Middle frontal gyrus (tissue), 1 donor: ENCODE results near the gene SELENOS.

ENCODE experiments used
- DNase-seq: peaks from one replicate; pipeline ENCODE4 v3.0.0-alpha.2; 2015; ENCODE audit warnings: low spot score; ENCODE audit errors: extremely low spot score

Gene SELENOS

DNA sequence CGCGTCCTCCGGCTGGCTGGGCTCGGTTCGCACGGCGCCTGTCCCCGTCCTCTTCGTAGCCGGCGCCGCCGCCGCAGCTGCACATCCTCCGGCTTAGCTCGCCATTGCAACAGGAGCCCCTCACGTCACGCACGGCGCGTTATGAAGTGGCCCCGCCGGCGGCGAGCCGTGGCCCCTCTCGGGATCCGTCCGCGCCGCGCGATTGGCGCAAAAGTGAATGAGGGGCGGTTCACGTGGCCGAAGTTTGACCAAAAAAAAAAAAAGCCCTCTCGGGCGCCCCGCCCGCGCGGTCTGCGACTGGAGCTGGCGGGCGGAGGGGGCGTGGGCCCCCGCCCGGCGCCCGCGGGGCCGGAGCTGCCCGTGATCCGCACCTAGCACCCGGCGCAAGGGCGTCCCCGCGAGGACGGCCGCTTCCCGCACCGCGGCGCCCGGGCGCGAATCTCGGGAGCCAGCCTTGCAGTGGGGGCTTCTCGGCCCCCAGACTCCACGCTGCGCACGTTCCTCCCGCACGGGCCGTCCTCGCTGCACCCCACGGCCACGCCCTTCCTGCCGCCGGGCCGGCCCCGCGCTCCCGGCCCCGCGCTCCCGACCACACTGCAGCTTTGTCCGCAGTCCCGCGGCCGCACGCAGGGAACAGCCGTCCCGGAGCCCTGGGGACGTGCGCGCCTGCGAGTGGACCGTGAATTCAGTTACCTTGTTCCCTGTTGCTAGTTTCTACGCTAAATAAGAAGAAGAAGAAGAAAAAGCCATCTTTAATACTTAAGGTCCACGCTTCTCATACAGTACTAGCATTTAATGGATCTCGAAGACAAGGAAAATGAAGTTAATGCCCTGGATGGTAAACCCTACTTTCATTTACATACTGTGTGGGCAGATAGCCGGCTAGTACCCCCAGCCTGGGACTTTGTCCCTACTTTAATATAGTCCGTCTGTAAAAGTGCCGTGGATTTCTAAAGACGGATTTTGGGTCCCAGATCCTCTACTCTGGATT is 25.2 kb downstream of the SELENOS start, which contains the start of gene CHSY1:
Gene CHSY1 (minus strand): TSS at position 219 of the 991 bp plus-strand sequence. CDS start 592 bp downstream, outside the sequence.
- DNase-seq: peak; percentile 86

DNA sequence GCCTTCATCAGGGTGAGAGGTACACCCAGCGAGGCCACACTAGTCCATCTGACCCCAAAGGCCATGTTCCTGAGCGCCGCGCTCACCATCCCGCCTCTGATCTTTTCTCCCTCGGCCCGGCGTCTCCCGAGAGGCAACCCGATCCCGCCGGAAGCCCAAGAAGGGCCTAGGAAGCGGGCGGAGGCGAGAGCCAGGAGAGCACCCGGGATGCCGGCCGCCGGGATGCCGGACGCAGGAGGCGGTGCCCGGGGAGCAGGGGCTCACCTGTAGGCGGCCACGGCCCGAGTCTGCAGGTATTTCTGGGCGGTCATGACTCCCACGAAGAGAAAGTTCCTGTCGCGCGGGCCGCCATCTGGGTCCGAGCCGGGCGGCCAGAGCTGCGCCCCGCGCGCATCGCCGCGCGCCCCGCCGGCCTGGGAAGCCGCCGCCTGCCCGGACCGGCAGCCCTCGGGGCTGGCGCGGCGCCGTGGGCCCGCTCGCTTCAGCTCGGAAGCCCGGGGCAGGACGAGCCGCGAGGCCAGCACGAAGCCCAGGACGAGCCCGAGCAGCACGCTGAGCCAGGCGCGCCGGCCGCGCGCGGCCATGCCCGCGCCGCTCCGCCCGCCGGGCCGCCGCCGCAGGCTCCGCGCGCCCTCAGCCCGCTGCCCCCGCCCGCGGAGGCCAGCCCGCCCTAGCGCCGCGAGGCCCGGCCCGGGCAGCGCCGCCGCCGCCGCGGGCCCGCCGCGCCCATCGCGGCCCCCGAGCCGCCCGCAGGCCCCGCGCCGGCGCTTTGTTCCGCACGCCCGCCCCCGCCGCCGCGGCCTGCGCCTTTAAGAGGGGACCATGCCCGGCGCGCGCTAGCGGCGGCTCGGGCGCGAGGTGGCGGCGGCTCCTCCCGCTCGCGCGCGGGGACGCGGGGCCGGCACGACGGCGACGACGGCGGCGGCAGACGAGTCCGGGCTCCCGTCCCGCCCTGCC is 26.1 kb downstream of the SELENOS start:
- DNase-seq: no peak

DNA sequence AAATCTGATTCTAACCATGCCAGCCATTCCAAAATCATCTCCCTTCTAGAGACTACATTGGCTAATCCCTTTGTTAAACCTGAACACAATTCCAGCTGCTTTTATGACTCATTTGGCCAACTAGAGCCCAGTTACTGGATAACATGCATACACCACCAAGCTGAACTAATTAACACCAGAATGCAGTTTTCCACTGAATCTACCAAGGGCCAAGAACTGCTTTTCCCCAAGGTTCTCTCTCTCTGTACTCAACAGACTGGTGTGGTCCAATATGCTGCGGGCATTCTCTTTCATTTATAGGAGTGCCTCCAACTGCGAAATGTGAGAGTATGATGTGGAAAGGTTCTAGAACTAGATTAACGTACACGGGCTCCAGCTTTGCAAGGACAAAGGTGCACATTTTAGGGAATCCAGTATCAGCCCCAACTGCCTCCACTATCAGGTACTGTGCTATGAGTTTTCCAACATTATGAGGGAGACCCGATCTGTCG is 26.9 kb downstream of the SELENOS start:
- no peak for DNase-seq

DNA sequence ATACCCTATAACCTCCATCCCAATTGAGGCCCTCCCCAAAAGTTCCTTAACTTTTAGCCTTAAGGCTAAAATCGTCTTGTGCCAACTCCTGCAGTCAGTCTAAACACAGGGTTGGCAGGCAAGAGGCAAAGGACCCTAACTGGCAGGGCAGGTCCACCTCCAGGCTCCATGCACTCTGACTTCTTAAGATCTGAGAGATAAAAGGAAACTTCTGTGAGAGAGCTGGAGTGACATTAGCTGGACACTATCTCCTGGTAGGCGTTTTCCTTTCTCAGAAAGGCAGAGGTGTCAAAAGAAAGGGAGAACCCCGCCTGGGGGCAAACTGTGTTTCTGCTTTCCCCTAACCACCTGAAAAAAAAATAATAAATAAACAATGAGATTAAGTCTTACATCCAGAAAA is 29.0 kb downstream of the SELENOS start:
- DNase-seq: no peak

DNA sequence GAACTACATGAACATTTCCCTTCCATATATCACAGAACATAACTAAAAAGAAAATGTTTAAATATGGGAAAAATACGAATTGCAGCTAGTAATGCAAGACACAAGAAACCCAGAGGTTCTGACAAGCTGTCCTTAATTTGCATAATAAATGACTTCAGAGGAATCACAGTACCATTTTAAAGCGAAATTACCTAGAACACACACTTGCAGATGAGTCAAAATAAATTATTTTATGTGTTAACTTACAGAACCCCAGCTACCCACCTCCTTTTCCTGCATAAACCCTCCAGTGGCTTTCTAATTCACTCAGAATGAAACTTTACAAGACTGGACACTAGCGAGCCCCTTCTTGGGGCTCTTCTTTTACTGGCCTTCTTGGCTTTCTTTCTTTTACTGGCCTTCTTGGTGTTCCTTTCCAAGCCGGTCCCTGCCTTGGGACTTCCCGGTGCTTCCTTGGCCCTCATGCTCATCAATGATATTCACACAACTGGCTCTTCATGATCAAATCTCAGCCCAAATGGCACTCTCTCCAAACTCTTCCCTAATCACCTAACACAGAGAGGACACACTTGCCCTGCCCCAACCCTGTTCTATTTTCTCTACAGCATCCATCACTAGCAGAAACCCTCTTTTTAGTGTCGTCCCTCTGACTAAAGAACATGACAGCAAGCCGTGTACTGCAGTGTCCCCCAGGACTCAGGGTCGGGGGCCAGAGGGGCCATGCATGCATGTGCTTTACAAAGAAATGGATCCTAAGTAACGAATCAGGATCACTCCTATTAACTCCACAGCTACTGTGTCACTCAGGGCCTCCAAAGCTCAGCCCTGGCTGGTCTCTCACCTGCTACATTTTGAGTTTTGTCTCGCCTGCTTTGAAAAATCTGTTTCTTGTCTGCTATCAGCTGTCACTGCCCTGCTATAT is 30.2 kb downstream of the SELENOS start:
- no peak for DNase-seq

DNA sequence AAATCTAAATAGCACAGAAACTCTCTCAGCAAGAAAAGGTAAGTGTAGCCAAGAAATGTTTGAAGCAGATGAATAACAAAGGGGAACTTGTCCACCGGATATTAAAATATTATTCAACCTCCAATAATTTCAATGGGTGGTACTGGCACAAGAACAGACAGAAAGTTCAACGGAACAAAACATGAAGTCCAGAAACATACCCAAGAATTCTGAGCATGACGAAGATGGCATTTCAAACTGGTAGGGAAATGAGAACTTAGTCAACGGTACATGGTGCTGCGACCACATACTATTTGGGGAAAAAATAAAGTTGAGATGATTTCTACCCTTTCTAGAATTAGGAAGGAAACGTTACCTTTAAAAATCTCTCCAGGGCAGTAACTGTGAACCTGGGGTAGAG is 30.9 kb downstream of the SELENOS start:
- DNase-seq: no peak

- DNase-seq: no peak
Measured at GRCh38 chr15:101244889-101245668, 32.2 kb downstream of the SELENOS start.

DNA sequence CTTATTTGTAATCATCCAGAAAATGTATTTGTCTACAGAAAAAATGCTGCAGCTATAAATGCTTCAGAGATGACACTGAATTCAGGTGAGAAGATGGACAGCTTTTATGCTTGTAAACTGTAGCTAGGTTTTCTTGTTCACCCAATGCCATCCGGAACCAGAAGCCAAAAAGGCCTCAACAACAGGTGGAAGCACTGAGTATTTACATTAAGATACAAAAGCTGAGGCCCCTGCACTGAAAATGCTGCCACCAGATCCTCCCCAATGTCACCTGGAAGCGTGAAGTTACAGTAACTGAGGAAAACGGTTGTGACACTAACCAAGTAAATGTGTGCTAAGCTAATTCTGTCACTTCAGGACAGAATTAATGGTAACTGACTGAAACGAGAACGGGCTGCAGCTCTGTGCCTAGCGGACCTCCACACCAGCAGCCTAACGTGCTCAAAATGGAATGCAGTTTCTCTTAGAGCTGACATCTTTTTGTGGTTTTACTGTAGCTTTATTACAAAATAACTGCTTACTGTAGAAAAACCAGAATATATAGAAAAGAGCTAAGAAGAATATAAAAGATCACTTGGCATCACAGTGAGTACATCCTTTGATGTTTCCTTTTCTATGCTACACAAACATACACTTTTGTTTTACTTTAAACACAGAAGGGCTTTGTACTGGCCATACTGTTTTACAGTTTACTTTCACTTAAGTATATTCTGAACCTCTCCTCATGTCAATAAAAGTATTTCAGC is 33.1 kb downstream of the SELENOS start:
- no peak for DNase-seq

GRCh38 chr15:101243420-101243819 is 33.9 kb downstream of the SELENOS start:
- DNase-seq: no peak

- no peak for DNase-seq
Measured at GRCh38 chr15:101242999-101243336, 34.3 kb downstream of the SELENOS start.

DNA sequence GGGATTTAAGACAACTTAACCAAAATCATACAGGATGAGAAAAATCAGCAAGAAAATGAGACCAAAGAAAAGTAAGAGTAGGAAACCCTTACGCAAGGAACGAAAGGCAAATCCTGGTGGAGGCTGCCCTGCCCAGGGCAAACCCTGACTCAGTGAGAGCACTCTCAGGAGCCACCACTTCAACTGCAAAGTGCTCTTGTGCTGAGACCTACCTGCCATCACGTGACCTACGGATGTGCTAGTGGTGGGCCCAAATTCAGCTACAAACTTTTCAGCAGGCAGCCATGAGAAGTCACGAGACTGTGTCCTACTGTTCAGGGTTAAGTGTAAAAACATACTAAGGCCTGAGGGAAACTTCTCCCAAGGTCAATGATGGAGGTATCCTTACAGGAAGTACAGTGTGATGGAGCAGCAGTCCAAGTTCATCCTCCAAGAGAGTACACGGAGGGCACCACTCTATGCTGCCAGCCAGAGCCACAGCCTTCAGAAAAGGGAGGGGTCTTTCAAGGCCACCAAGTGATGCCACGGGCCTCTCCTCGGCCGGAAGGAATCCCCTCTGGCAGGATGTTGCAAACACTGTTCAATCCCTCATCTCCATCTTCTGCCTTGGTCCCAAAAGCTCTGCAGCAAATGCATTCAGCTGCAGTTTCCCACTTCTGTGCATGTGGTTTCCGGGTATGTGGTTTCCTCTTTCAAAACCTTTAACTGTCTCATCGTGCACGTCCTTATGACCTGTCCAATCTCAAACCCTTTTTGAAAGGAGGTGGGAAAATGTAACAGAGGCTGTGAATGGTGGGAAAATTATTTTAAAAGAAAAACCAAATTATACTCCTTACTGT is 34.9 kb downstream of the SELENOS start:
- DNase-seq: no peak

GRCh38 chr15:101240358-101240757 is 36.9 kb downstream of the SELENOS start:
- DNase-seq: no peak

- DNase-seq: no peak
Measured at GRCh38 chr15:101239724-101240136, 37.6 kb downstream of the SELENOS start.

- DNase-seq: no peak
Measured at GRCh38 chr15:101237251-101237650, 40.0 kb downstream of the SELENOS start.

- no peak for DNase-seq
Measured at GRCh38 chr15:101233651-101234280, 43.5 kb downstream of the SELENOS start.

- DNase-seq: no peak
Measured at GRCh38 chr15:101232677-101233076, 44.6 kb downstream of the SELENOS start.

DNA sequence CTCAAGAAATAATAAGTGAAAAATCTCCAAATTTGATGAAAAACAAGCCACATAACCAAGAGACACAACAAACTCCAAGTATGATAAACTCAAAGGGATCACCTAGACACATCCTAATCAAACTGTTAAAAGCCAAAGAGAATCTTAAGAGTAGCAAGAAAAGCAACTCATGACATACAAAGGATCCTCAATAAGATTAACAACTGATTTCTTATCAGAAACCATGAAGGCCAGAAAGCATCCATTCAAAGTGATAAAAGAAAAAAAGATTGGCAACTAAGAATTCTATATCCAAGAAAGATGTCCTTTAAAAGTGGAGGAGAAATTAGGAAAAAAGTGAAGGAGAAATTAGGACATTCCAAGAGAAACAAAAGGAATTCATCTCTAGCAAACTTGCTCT is 49.0 kb downstream of the SELENOS start:
- DNase-seq: no peak

DNA sequence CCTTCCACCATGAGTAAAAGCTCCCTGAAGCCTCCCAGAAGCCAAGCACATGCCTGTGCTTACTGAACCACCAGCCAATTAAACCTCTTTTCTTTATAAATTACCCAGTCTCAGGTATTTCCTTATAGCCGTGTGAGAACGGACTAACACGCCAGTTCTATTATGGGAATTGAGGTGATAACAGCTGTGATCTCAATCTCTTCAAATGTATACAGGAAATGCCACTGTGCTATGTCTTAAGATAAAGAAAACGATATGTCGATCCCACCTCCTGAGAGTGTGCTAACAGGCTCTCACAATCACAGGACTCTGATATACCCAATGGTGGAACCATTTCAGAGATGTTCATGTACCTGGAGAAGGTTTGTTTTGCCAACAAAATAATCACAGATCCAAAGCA is 51.6 kb downstream of the SELENOS start:
- no peak for DNase-seq
